Mesenchymal stem cell (in vitro differentiated cells and primary cell): ENCODE measurements around the gene ING3. TPM values are rescaled to one million over a fixed set of nuclear protein-coding genes. Genes with fewer than 3 reads are reported as not detected.

Source experiments
- DNase-seq: peaks from one replicate; pipeline ENCODE4 v3.0.0-alpha.2; 2013
- H2AFZ ChIP-seq: one replicate; pipeline ENCODE4 v1.6.1; 2013; ENCODE audit warnings: low read depth, mild to moderate bottlenecking, control low read depth, inconsistent platforms, low read length, moderate library complexity
- H2AK5ac ChIP-seq: 2 replicates; pipeline ENCODE4 v1.6.1; 2013; ENCODE audit warnings: low read length, moderate library complexity, mild to moderate bottlenecking, inconsistent platforms; ENCODE audit not compliant: severe bottlenecking
- H2BK120ac ChIP-seq: one replicate; pipeline ENCODE4 v1.6.1; 2013; ENCODE audit warnings: low read depth, mild to moderate bottlenecking, inconsistent platforms, low read length, moderate library complexity
- H2BK12ac ChIP-seq, 2 experiments: one replicate each; pipeline ENCODE4 v1.6.1; 2013; ENCODE audit warnings: inconsistent platforms in 2 of 2, low read length in 2 of 2, mild to moderate bottlenecking in 2 of 2, moderate library complexity in 2 of 2, control low read depth in 1 of 2
- H2BK15ac ChIP-seq: one replicate; pipeline ENCODE4 v1.6.1; 2013; ENCODE audit warnings: mild to moderate bottlenecking, low read depth, inconsistent platforms; ENCODE audit not compliant: poor library complexity, severe bottlenecking
- H2BK5ac ChIP-seq: 2 replicates; pipeline ENCODE4 v1.6.1; 2013; ENCODE audit warnings: low read depth, mild to moderate bottlenecking, low read length, control low read depth, inconsistent platforms; ENCODE audit not compliant: poor library complexity, severe bottlenecking
- H3K14ac ChIP-seq, 2 experiments: one replicate each; pipeline ENCODE4 v1.6.1; 2013; ENCODE audit warnings: inconsistent platforms in 2 of 2, low read length in 2 of 2, control low read depth in 1 of 2, mild to moderate bottlenecking in 1 of 2, moderate library complexity in 1 of 2
- H3K18ac ChIP-seq, 2 experiments: one replicate each; pipeline ENCODE4 v1.6.1; 2013; ENCODE audit warnings: inconsistent platforms in 2 of 2, low read length in 2 of 2, control low read depth in 1 of 2, low read depth in 1 of 2, mild to moderate bottlenecking in 1 of 2
- H3K23ac ChIP-seq, 2 experiments: one replicate each; pipeline ENCODE4 v1.6.1; 2013; ENCODE audit warnings: inconsistent platforms in 2 of 2, low read length in 2 of 2, mild to moderate bottlenecking in 2 of 2, moderate library complexity in 2 of 2, control low read depth in 1 of 2
- H3K27ac ChIP-seq: 2 replicates; pipeline ENCODE4 v1.5.1; 2013; ENCODE audit warnings: mild to moderate bottlenecking, moderate library complexity, low read length, control low read depth, inconsistent platforms; ENCODE audit not compliant: poor library complexity, severe bottlenecking
- H3K27me3 ChIP-seq, 2 experiments: 2 replicates each; pipeline versions ENCODE4 v1.6.1 to v1.7.0; 2013; ENCODE audit warnings: low read length in 2 of 2, mild to moderate bottlenecking in 2 of 2, moderate library complexity in 2 of 2, control low read depth in 1 of 2, inconsistent platforms in 1 of 2; ENCODE audit not compliant: control insufficient read depth in 1 of 2, insufficient read depth in 1 of 2
- H3K36me3 ChIP-seq, 2 experiments: 2 replicates each; pipeline versions ENCODE4 v1.6.1 to v1.7.0; 2013; ENCODE audit warnings: low read length in 2 of 2, control low read depth in 1 of 2, inconsistent platforms in 1 of 2, low read depth in 1 of 2, mild to moderate bottlenecking in 1 of 2; ENCODE audit not compliant: insufficient read depth in 2 of 2, control insufficient read depth in 1 of 2
- H3K4ac ChIP-seq, 2 experiments: one replicate each; pipeline ENCODE4 v1.6.1; 2013; ENCODE audit warnings: inconsistent platforms in 2 of 2, low read length in 2 of 2, mild to moderate bottlenecking in 2 of 2, moderate library complexity in 2 of 2, control low read depth in 1 of 2, low read depth in 1 of 2
- H3K4me1 ChIP-seq: 2 replicates; pipeline ENCODE4 v1.6.1; 2013; ENCODE audit warnings: low read depth, low read length, control low read depth; ENCODE audit not compliant: control insufficient read depth, insufficient read depth
- H3K4me2 ChIP-seq: 2 replicates; pipeline ENCODE4 v1.6.1; 2013; ENCODE audit warnings: low read length, mild to moderate bottlenecking, inconsistent platforms; ENCODE audit not compliant: poor library complexity, severe bottlenecking
- H3K4me3 ChIP-seq, 2 experiments: 2 replicates each; pipeline versions ENCODE4 v1.5.1 to v1.7.0; 2013; ENCODE audit warnings: low read length in 2 of 2, mild to moderate bottlenecking in 2 of 2, control low read depth in 1 of 2, low read depth in 1 of 2; ENCODE audit not compliant: insufficient read depth in 1 of 2
- H3K79me1 ChIP-seq: replicated peaks from 2 replicates; pipeline ENCODE4 v1.6.1; 2013; ENCODE audit warnings: mild to moderate bottlenecking, control low read depth, low read length, inconsistent platforms; ENCODE audit not compliant: poor library complexity, severe bottlenecking
- H3K9ac ChIP-seq: 2 replicates; pipeline ENCODE4 v1.7.0; 2013; ENCODE audit warnings: mild to moderate bottlenecking, low read length, moderate library complexity
- H3K9me3 ChIP-seq: 2 replicates; pipeline ENCODE4 v1.7.0; 2013; ENCODE audit warnings: mild to moderate bottlenecking, low read length; ENCODE audit not compliant: control insufficient read depth
- H4K8ac ChIP-seq: one replicate; pipeline ENCODE4 v1.6.1; 2013; ENCODE audit warnings: inconsistent platforms, mild to moderate bottlenecking, low read length, moderate library complexity
- H4K91ac ChIP-seq: one replicate; pipeline ENCODE4 v1.6.1; 2013; ENCODE audit warnings: mild to moderate bottlenecking, low read length, inconsistent platforms
- WGBS: methylation state at CpG from one replicate; pipeline ENCODE4 v1.1.7; 2013; ENCODE audit warnings: mixed read lengths; 5-methylcytosine and 5-hydroxymethylcytosine counted together
- polyA plus RNA-seq, 2 experiments: library from polyadenylated mRNA; stranded (reverse); fragments of 200-250 nt; gene quantifications; one replicate each; pipeline ENCODE4 v1.2.3, GENCODE V29; 2013

Gene ING3, protein sequence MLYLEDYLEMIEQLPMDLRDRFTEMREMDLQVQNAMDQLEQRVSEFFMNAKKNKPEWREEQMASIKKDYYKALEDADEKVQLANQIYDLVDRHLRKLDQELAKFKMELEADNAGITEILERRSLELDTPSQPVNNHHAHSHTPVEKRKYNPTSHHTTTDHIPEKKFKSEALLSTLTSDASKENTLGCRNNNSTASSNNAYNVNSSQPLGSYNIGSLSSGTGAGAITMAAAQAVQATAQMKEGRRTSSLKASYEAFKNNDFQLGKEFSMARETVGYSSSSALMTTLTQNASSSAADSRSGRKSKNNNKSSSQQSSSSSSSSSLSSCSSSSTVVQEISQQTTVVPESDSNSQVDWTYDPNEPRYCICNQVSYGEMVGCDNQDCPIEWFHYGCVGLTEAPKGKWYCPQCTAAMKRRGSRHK
- 11.6 TPM for polyA plus RNA-seq (2013, experiment 1 of 2)
- polyA plus RNA-seq (2013, experiment 2 of 2): 12.4 TPM

DNA sequence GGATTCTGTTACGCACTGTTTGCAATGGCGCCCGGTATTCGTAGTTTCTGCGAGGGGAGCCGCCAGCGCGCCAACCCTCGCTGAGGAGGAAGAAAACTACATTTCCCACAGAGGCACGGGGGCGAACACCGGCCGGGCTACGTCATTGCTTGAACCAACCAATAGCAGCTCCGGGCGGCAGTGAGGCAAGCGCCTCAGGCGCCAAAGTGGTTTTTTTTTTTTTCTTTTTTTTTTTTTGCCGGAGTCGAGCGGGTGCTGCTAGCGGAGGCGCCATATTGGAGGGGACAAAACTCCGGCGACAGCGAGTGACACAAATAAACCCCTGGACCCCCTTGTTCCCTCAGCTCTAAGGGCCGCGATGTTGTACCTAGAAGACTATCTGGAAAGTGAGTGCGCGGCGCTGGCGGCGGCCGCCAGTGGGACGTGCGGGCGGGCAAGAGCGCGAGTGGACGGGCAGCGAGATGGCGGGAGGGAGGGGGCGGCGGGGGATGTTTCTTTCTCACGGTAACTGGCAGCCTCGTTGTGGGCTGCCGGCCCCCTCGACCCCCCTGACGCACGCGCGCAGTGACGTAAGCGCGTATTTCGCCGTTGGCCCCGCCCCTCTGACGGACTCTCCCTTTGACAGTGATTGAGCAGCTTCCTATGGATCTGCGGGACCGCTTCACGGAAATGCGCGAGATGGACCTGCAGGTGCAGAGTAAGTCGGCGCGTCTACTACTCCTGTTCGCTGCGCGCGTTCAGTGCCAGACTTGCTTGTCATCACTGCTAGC, at the start of gene ING3:
Gene ING3, plus strand, starts transcription at position 239 of the 770 bp plus-strand sequence. Its CDS starts 120 bp downstream, at position 359.
- H3K27me3 ChIP-seq: no peaks in the 10 kb centered on the region
- peak within 1 kb of the TSS; percentile 79 for H3K4me2 ChIP-seq
- H2BK12ac ChIP-seq: peak within 1 kb of the TSS in 1 of 2 experiments; percentile 51
- no peak within 1 kb of the TSS for H2AK5ac ChIP-seq
- H3K79me1 ChIP-seq: peaks cover 6% of the 10 kb centered on the region
- peak within 1 kb of the TSS; percentile 54 for H2AFZ ChIP-seq
- H2BK15ac ChIP-seq: peak within 1 kb of the TSS; percentile 100
- peak within 1 kb of the TSS; percentile 77 for H2BK120ac ChIP-seq
- peaks cover 6 to 26% of the 10 kb centered on the region in 2 experiments for H3K36me3 ChIP-seq
- under 1% methylated on average over 67 of the region's 71 CpGs for WGBS
- peak; percentile 98 for DNase-seq
- H2BK5ac ChIP-seq: peak within 1 kb of the TSS; percentile 78
- H3K4ac ChIP-seq: peak within 1 kb of the TSS; percentile 92 to 99
- H4K8ac ChIP-seq: peak within 1 kb of the TSS; percentile 100
- peak within 1 kb of the TSS; percentile 53 to 76 for H3K14ac ChIP-seq
- peak within 1 kb of the TSS in 1 of 2 experiments; percentile 46 for H3K23ac ChIP-seq
- H3K9ac ChIP-seq: peak within 1 kb of the TSS; percentile 97
- H3K4me3 ChIP-seq: peak within 1 kb of the TSS; percentile 81 to 95
- no peaks in the 10 kb centered on the region for H3K9me3 ChIP-seq
- peaks cover 1% of the 10 kb centered on the region for H3K4me1 ChIP-seq
- peak within 1 kb of the TSS; percentile 98 to 99 for H3K18ac ChIP-seq
- H3K27ac ChIP-seq: peak within 1 kb of the TSS; percentile 85
- peak within 1 kb of the TSS; percentile 100 for H4K91ac ChIP-seq

- no peak overlapping the region for H3K9ac ChIP-seq
- H3K18ac ChIP-seq: no peak overlapping the region
- H3K4ac ChIP-seq: no peak overlapping the region
- H3K27ac ChIP-seq: no peak overlapping the region
- H4K91ac ChIP-seq: no peak overlapping the region
- no peaks in the 10 kb centered on the region for H3K36me3 ChIP-seq
- no peak overlapping the region for H2AFZ ChIP-seq
- no peak overlapping the region for H3K23ac ChIP-seq
- no peak overlapping the region for H2BK120ac ChIP-seq
- DNase-seq: no peak
- no peak overlapping the region for H3K4me2 ChIP-seq
- no peak overlapping the region for H3K14ac ChIP-seq
- H3K27me3 ChIP-seq: no peaks in the 10 kb centered on the region
- no peak overlapping the region for H2BK12ac ChIP-seq
- no peaks in the 10 kb centered on the region for H3K9me3 ChIP-seq
- no peak overlapping the region for H2BK15ac ChIP-seq
- WGBS: 100% methylated on average over 1 of the region's 2 CpGs
- H3K4me1 ChIP-seq: no peaks in the 10 kb centered on the region
- no peak overlapping the region for H4K8ac ChIP-seq
- H2AK5ac ChIP-seq: no peak overlapping the region
- no peak overlapping the region for H3K4me3 ChIP-seq
- no peak overlapping the region for H2BK5ac ChIP-seq
- no peaks in the 10 kb centered on the region for H3K79me1 ChIP-seq
Observed at GRCh38 chr7:120915314-120916105, 35.1 kb upstream of the ING3 start.

- Histone ChIP-seq H3K36me3 (no peaks in the 10 kb centered on the region), H2AFZ (no peak overlapping the region), H3K18ac (no peak overlapping the region), H2BK120ac (no peak overlapping the region), H3K4ac (no peak overlapping the region), H2BK15ac (no peak overlapping the region), H3K9me3 (no peaks in the 10 kb centered on the region), H3K79me1 (no peaks in the 10 kb centered on the region), H3K4me1 (no peaks in the 10 kb centered on the region), H3K27ac (no peak overlapping the region), H4K8ac (no peak overlapping the region), H2BK12ac (no peak overlapping the region), H3K4me3 (no peak overlapping the region), H4K91ac (no peak overlapping the region), H3K27me3 (no peaks in the 10 kb centered on the region), H3K14ac (no peak overlapping the region), H2AK5ac (no peak overlapping the region), H3K9ac (no peak overlapping the region), H2BK5ac (no peak overlapping the region), H3K23ac (no peak overlapping the region), H3K4me2 (no peak overlapping the region)
- no peak for DNase-seq
- 75% methylated on average over 2 of the region's 3 CpGs for WGBS
Observed at GRCh38 chr7:120916121-120916520, 34.5 kb upstream of the ING3 start.
